Smooth muscle cell (in vitro differentiated cells): ENCODE data around the gene ULBP2. TPM values are rescaled to one million over a fixed set of nuclear protein-coding genes. Genes with fewer than 3 reads are reported as not detected.

Experiments
- DNase-seq: peaks from one replicate; lab custom pipeline; 2025; ENCODE audit not compliant: unreplicated experiment; lab: John Stamatoyannopoulos, UW
- H2AFZ ChIP-seq: fragments of 200-600 bp; sonication (generic); 2 replicates; pipeline ENCODE4 v1.6.0; 2016; ENCODE audit warnings: antibody characterized with exemption, low read depth, mild to moderate bottlenecking
- H3F3A ChIP-seq: fragments of 200-600 bp; sonication (generic); 2 replicates; pipeline ENCODE4 v1.6.0; 2017; ENCODE audit warnings: antibody characterized with exemption, low read depth
- H3K27ac ChIP-seq: fragments of 200-600 bp; sonication (generic); 2 replicates; pipeline ENCODE4 v1.5.1; 2016; ENCODE audit warnings: low read depth, mild to moderate bottlenecking
- H3K27me3 ChIP-seq: fragments of 200-600 bp; sonication (generic); 2 replicates; pipeline ENCODE4 v1.6.1; 2016; ENCODE audit warnings: low read depth, mild to moderate bottlenecking
- H3K36me3 ChIP-seq: fragments of 200-600 bp; sonication (generic); 2 replicates; pipeline ENCODE4 v1.5.1; 2016; ENCODE audit warnings: low read depth
- H3K4me1 ChIP-seq: fragments of 200-600 bp; sonication (generic); 2 replicates; pipeline ENCODE4 v1.5.1; 2016; ENCODE audit warnings: low read depth
- H3K4me2 ChIP-seq: fragments of 200-600 bp; sonication (generic); 2 replicates; pipeline ENCODE4 v1.6.0; 2016; ENCODE audit warnings: mild to moderate bottlenecking
- H3K4me3 ChIP-seq: fragments of 200-600 bp; sonication (generic); 2 replicates; pipeline ENCODE4 v1.5.1; 2016; ENCODE audit warnings: mild to moderate bottlenecking
- H3K79me2 ChIP-seq: fragments of 200-600 bp; sonication (generic); 2 replicates; pipeline ENCODE4 v1.6.0; 2016; ENCODE audit warnings: low read depth, mild to moderate bottlenecking
- H3K9ac ChIP-seq: fragments of 200-600 bp; sonication (generic); 2 replicates; pipeline ENCODE4 v1.6.0; 2016; ENCODE audit warnings: low read depth
- H3K9me3 ChIP-seq: fragments of 200-600 bp; sonication (generic); replicated peaks from 2 replicates; pipeline ENCODE4 v1.5.1; 2016; ENCODE audit warnings: low read depth
- H4K20me1 ChIP-seq: fragments of 200-600 bp; sonication (generic); 2 replicates; pipeline ENCODE4 v1.6.0; 2016; ENCODE audit warnings: low read depth
- CTCF ChIP-seq: fragments of 200-600 bp; sonication (generic); IDR thresholded peaks from 2 replicates; pipeline ENCODE4 v1.5.1; 2017; ENCODE audit warnings: borderline replicate concordance, mild to moderate bottlenecking, antibody characterized with exemption; ENCODE audit not compliant: insufficient read depth, poor library complexity, severe bottlenecking
- WGBS: methylation state at CpG from one replicate; pipeline ENCODE4 v1.1.7; 2016; ENCODE audit warnings: low lambda C conversion rate; 5-methylcytosine and 5-hydroxymethylcytosine counted together
- polyA plus RNA-seq: library from polyadenylated mRNA; unstranded; fragments of >200 nt; fragmentation: Nextera tagmentation; extraction: Ambion mirVana; gene quantifications from 2 replicates; pipeline ENCODE4 v1.2.1, GENCODE V29; 2016
- total RNA-seq: library from RNA; depleted of rRNA; stranded (reverse); fragments of >200 nt; gene quantifications from 2 replicates; pipeline ENCODE4 v1.2.3, GENCODE V29; 2014

Gene ULBP2
- total and polyA plus RNA-seq, 2 experiments from 2014 or later, result 8.8 to 11.7 TPM

- H3K27me3 ChIP-seq, result peaks cover 10% of the 10 kb centered on the region
- no peak for TF ChIP-seq CTCF
- H3K79me2 ChIP-seq, result no peaks in the 10 kb centered on the region
- no peaks in the 10 kb centered on the region for H3F3A ChIP-seq
- H3K4me1 ChIP-seq, result no peaks in the 10 kb centered on the region
- H3K27ac ChIP-seq, result no peak overlapping the region
- no peaks in the 10 kb centered on the region for H4K20me1 ChIP-seq
- no peak for DNase-seq
- H3K4me2 ChIP-seq, result no peak overlapping the region
- no peak overlapping the region for H3K4me3 ChIP-seq
- H3K9ac ChIP-seq, result no peak overlapping the region
- no peaks in the 10 kb centered on the region for H3K9me3 ChIP-seq
- H3K36me3 ChIP-seq, result no peaks in the 10 kb centered on the region
- WGBS, result 91% methylated on average over 13 of the region's 13 CpGs
- no peak overlapping the region for H2AFZ ChIP-seq
These were observed 37.0 kb upstream of the ULBP2 start for GRCh38 chr6:149904661-149905370.

GRCh38 chr6:149905371-149905910 is 36.4 kb upstream of the ULBP2 start:
- 93% methylated on average over 18 of the region's 18 CpGs for WGBS
- TF ChIP-seq CTCF, result no peak
- no peak overlapping the region for H3K9ac ChIP-seq

DNA sequence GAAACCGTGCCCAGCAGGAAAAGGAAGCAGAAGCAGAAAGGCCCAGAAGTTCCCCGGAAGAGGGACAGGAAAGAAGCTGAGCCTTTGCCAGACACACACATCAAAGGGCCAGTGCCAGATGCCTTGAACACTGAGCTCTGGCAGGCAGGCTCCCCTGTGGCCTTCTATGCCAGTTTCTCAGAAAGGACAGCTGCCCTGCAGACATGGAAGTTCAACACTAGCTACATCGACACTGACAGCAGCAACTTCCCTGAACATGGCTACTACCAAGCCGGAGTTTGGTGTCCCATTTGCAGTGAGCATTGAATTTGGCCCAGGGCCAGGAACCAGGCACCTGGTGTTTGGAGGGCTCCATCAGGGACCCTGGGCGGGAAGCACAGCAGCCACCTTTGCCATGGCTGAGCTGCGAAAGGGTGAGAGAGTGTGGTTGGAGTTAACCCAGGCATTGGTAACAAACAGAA is 35.9 kb upstream of the ULBP2 start:
- H2AFZ ChIP-seq, result no peak overlapping the region
- 84% methylated on average over 6 of the region's 6 CpGs for WGBS
- no peaks in the 10 kb centered on the region for H3K36me3 ChIP-seq
- H3K9ac ChIP-seq, result no peak overlapping the region
- no peaks in the 10 kb centered on the region for H4K20me1 ChIP-seq
- TF ChIP-seq CTCF, result no peak
- H3K4me3 ChIP-seq, result no peak overlapping the region
- no peaks in the 10 kb centered on the region for H3K4me1 ChIP-seq
- no peak for DNase-seq
- H3K9me3 ChIP-seq, result no peaks in the 10 kb centered on the region
- no peak overlapping the region for H3K27ac ChIP-seq
- H3F3A ChIP-seq, result no peaks in the 10 kb centered on the region
- H3K79me2 ChIP-seq, result no peaks in the 10 kb centered on the region
- H3K4me2 ChIP-seq, result no peak overlapping the region
- peaks cover 5% of the 10 kb centered on the region for H3K27me3 ChIP-seq

More at GRCh38 chr6:149905371-149905910, 36.4 kb upstream of the ULBP2 start:
- Histone ChIP-seq H3K36me3 (no peaks in the 10 kb centered on the region), H2AFZ (no peak overlapping the region), H3K4me3 (no peak overlapping the region), H3K79me2 (no peaks in the 10 kb centered on the region), H3F3A (no peaks in the 10 kb centered on the region), H3K27ac (no peak overlapping the region), H3K27me3 (peaks cover 5% of the 10 kb centered on the region), H3K4me2 (no peak overlapping the region), H4K20me1 (no peaks in the 10 kb centered on the region), H3K9me3 (no peaks in the 10 kb centered on the region), H3K4me1 (no peaks in the 10 kb centered on the region)
- no peak for DNase-seq

DNA sequence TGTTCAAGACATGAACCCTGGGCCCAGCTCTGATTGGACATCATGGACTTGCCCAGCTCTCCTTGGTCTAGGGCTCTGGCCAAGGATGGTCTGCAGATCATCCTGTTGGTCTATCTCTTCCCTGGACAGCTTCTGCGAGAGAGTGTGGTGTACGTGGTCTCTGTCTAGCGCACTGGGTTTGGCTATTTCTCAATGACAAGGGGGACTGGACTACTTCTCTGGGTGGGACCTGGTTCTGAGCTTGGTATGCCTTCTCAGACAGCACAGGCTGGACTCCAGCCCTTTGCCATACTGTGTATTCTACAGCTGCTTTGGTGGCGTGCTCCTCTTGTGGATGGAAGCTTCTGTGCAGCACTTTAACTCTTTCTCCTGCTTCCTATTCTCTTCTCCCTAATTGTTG is 35.4 kb upstream of the ULBP2 start:
- Histone ChIP-seq H3K9ac (no peak overlapping the region), H3K4me3 (no peak overlapping the region), H3K36me3 (no peaks in the 10 kb centered on the region), H3F3A (no peaks in the 10 kb centered on the region), H3K79me2 (no peaks in the 10 kb centered on the region), H3K4me1 (no peaks in the 10 kb centered on the region), H4K20me1 (no peaks in the 10 kb centered on the region), H3K27ac (no peak overlapping the region), H2AFZ (no peak overlapping the region), H3K9me3 (no peaks in the 10 kb centered on the region), H3K4me2 (no peak overlapping the region), H3K27me3 (peaks cover 6% of the 10 kb centered on the region)
- TF ChIP-seq CTCF, result no peak
- no peak for DNase-seq
- WGBS, result 94% methylated on average over 4 of the region's 4 CpGs
